A204.1 (cell line): Measurements from ENCODE around the gene BIN1.

Experiments used
- FAIRE-seq: peaks from 2 replicates; lab custom pipeline; 2012; peaks lifted over from hg19 to GRCh38; lab: Jason Lieb, UNC

Gene BIN1

GRCh38 chr2:127057371-127058245 lies 49.3 kb downstream of the BIN1 start:
- no peak for FAIRE-seq

- no peak for FAIRE-seq
Measured at GRCh38 chr2:127056631-127057370, 50.2 kb downstream of the BIN1 start.

GRCh38 chr2:127056086-127056485 lies 50.9 kb downstream of the BIN1 start:
- FAIRE-seq, result no peak

- no peak for FAIRE-seq
Measured at GRCh38 chr2:127055786-127056076, 51.2 kb downstream of the BIN1 start.

GRCh38 chr2:127054996-127055785 lies 51.8 kb downstream of the BIN1 start:
- FAIRE-seq, result no peak

GRCh38 chr2:127054604-127054930 lies 52.4 kb downstream of the BIN1 start:
- FAIRE-seq, result no peak

GRCh38 chr2:127053731-127054603 lies 53.0 kb downstream of the BIN1 start:
- no peak for FAIRE-seq

GRCh38 chr2:127052771-127053691 lies 53.9 kb downstream of the BIN1 start:
- FAIRE-seq, result no peak

- FAIRE-seq, result no peak
Measured at GRCh38 chr2:127052057-127052770, 54.7 kb downstream of the BIN1 start.

- FAIRE-seq, result no peak
Measured at GRCh38 chr2:127051116-127052056, 55.6 kb downstream of the BIN1 start.

GRCh38 chr2:127050803-127051115 lies 56.2 kb downstream of the BIN1 start:
- FAIRE-seq, result no peak

GRCh38 chr2:127049927-127050802 lies 56.8 kb downstream of the BIN1 start:
- FAIRE-seq, result no peak

GRCh38 chr2:127048969-127049897 lies 57.7 kb downstream of the BIN1 start:
- FAIRE-seq, result no peak

- FAIRE-seq, result no peak
Measured at GRCh38 chr2:127048618-127048935, 58.4 kb downstream of the BIN1 start.

GRCh38 chr2:127047716-127048617 lies 59.0 kb downstream of the BIN1 start:
- no peak for FAIRE-seq

GRCh38 chr2:127047054-127047453 lies 59.9 kb downstream of the BIN1 start:
- no peak for FAIRE-seq
